GM12878 (cell line): Measurements from ENCODE around the gene UTS2R. TPM values are rescaled to one million over a fixed set of nuclear protein-coding genes. Genes with fewer than 3 reads are reported as not detected.
A peak's percentile ranks its signal among the peaks of the same experiment; 100 is the strongest.

Source experiments
- ATAC-seq: fragments of 200-7000 bp; cut with Tn5 transposase; 3 replicates; pipeline ENCODE4 v1.9.1; 2020; ENCODE audit warnings: mild to moderate bottlenecking, moderate library complexity
- BruUV-seq: library from RNA; stranded (reverse); fragments of 400-500 nt; replicated peaks from 2 replicates; lab custom pipeline; 2021; lab: Mats Ljungman, UMichigan
- CTCF ChIA-PET: fragments of 300-600 bp; sonication (Branson Sonifier 250); formaldehyde crosslinking; extraction: SDS; loops from one replicate; lab custom pipeline; 2021; ENCODE audit warnings: inconsistent platforms; lab: Yijun Ruan, JAX
- POLR2A ChIA-PET: fragments of 350-600 bp; formaldehyde crosslinking; extraction: SDS; loops from one replicate; lab custom pipeline; 2021; ENCODE audit warnings: inconsistent platforms; lab: Charles Lee
- RAD21 ChIA-PET: fragments of 300-600 bp; sonication (Branson Sonifier 250); formaldehyde crosslinking; loops from one replicate; lab custom pipeline; 2023; ENCODE audit warnings: antibody characterized with exemption; ENCODE audit not compliant: unreplicated experiment; lab: Charles Lee
- SMC1A ChIA-PET: fragments of 300-600 bp; sonication (Branson Sonifier 250); formaldehyde crosslinking; loops from one replicate; lab custom pipeline; 2023; ENCODE audit not compliant: unreplicated experiment, uncharacterized antibody; lab: Charles Lee
- DNase-seq: peaks from one replicate; pipeline ENCODE4 v3.0.0-alpha.2; 2011; ENCODE audit warnings: low read depth, low spot score
- FAIRE-seq: peaks from 3 replicates; lab custom pipeline; 2011; peaks lifted over from hg19 to GRCh38; lab: Jason Lieb, UNC
- H2AFZ ChIP-seq: 2 replicates; pipeline ENCODE4 v1.6.0; 2011; ENCODE audit warnings: low read depth, low read length, control low read depth; ENCODE audit not compliant: control insufficient read depth
- H3K27ac ChIP-seq: 2 replicates; pipeline ENCODE4 v1.5.1; 2011; ENCODE audit warnings: control low read depth; ENCODE audit not compliant: control insufficient read depth, insufficient read depth
- H3K27me3 ChIP-seq, 2 experiments: replicated peaks in 1 of 2; 2 replicates each; pipeline versions ENCODE4 v1.6.0 to v1.6.1; 2011; ENCODE audit warnings: low read length in 1 of 2; ENCODE audit not compliant: control insufficient read depth in 2 of 2, insufficient read depth in 2 of 2
- H3K36me3 ChIP-seq, 2 experiments: 2 replicates each; pipeline ENCODE4 v1.5.1; 2011; ENCODE audit warnings: low read length in 1 of 2; ENCODE audit not compliant: control insufficient read depth in 2 of 2, insufficient read depth in 2 of 2
- H3K4me1 ChIP-seq: 2 replicates; pipeline ENCODE4 v1.6.1; 2011; ENCODE audit warnings: mild to moderate bottlenecking, low read length, moderate library complexity, mixed read lengths; ENCODE audit not compliant: control insufficient read depth, insufficient read depth
- H3K4me2 ChIP-seq: 2 replicates; pipeline ENCODE4 v1.6.0; 2011; ENCODE audit warnings: control low read depth; ENCODE audit not compliant: control insufficient read depth, insufficient read depth
- H3K4me3 ChIP-seq: fragments of 200-600 bp; sonication (generic); 2 replicates; pipeline ENCODE4 v1.5.1; 2016
- H3K79me2 ChIP-seq: 2 replicates; pipeline ENCODE4 v1.6.0; 2011; ENCODE audit warnings: low read length; ENCODE audit not compliant: control insufficient read depth, insufficient read depth
- H3K9ac ChIP-seq: 2 replicates; pipeline ENCODE4 v1.8.0; 2011; ENCODE audit warnings: low read length, control low read depth, mixed read lengths; ENCODE audit not compliant: control insufficient read depth, insufficient read depth
- H3K9me3 ChIP-seq: replicated peaks from 3 replicates; pipeline ENCODE4 v1.5.1; 2011; ENCODE audit warnings: mild to moderate bottlenecking, low read length; ENCODE audit not compliant: control insufficient read depth, insufficient read depth
- H4K20me1 ChIP-seq: 2 replicates; pipeline ENCODE4 v1.6.0; 2011; ENCODE audit not compliant: control insufficient read depth, insufficient read depth
- E2F8 ChIP-seq: fragments of 450-650 bp; IDR thresholded peaks from 2 replicates; pipeline ENCODE4 v1.6.1; 2018; ENCODE audit warnings: mild to moderate bottlenecking, low read depth, moderate library complexity; ENCODE audit not compliant: partially characterized antibody
- POLR2A ChIP-seq: IDR thresholded peaks from 2 replicates; pipeline ENCODE4 v1.6.1; 2011; ENCODE audit warnings: low read depth, mild to moderate bottlenecking, low read length
- TAF1 ChIP-seq: IDR thresholded peaks from 2 replicates; pipeline ENCODE4 v1.6.1; 2011; ENCODE audit warnings: mild to moderate bottlenecking, low read depth, low read length, borderline replicate concordance
- TCF3 ChIP-seq: IDR thresholded peaks from 2 replicates; pipeline ENCODE4 v1.6.1; 2012; ENCODE audit warnings: low read depth, mild to moderate bottlenecking, low read length, borderline replicate concordance; ENCODE audit not compliant: insufficient read depth
- ZNF687 ChIP-seq: fragments of 450-650 bp; IDR thresholded peaks from 2 replicates; pipeline ENCODE4 v1.6.1; 2017; ENCODE audit warnings: mild to moderate bottlenecking, moderate library complexity
- WGBS: methylation state at CpG from one replicate; pipeline ENCODE4 v1.1.6; 2016; ENCODE audit warnings: low lambda C conversion rate; ENCODE audit not compliant: insufficient replicate concordance, insufficient coverage; ENCODE audit errors: missing lambda C conversion rate; 5-methylcytosine and 5-hydroxymethylcytosine counted together
- in situ Hi-C: fragments of 300-500 bp; cut with MboI; formaldehyde crosslinking; loops from 9 replicates; pipeline ENCODE4 v1.14.3; 2018; ENCODE audit warnings: mixed read lengths
- intact Hi-C: fragments of 100-400 bp; cut with micrococcal nuclease; formaldehyde crosslinking; loops from one replicate; pipeline ENCODE4 v1.14.2; 2022; ENCODE audit not compliant: unreplicated experiment
- polyA plus RNA-seq, 11 experiments: library from polyadenylated mRNA; depleted of rRNA in 4 of 11; unstranded in 6 of 11; stranded (reverse) in 5 of 11; fragments of >200 nt; fragmentation: Nextera tagmentation in 4 of 11; fragmentation: Illumina TruSeq in 1 of 11; extraction: Ambion mirVana in 4 of 11; extraction: Trizol in 1 of 11; gene quantifications; 1 replicate in 1 of 11; 2 replicates in 10 of 11; pipeline versions ENCODE4 v1.2.1 to v1.2.3, GENCODE V29; 2011 to 2016; ENCODE audit warnings: inconsistent platforms in 2 of 11, missing spikeins in 2 of 11, low read depth in 1 of 11
- total RNA-seq, 4 experiments: library from RNA; depleted of rRNA in 3 of 4; stranded (reverse); fragments of >200 nt in 3 of 4; fragmentation: Illumina TruSeq in 1 of 4; extraction: Trizol in 1 of 4; gene quantifications; 2 replicates each; pipeline versions ENCODE4 v1.2.1 to v1.2.3, GENCODE V29; 2013 to 2021

The UTS2R gene
- total and polyA plus RNA-seq, 10 of the 15 experiments (the other 5 are each of a cell fraction or from before 2014, with no cell fraction given), result 0.04 to 0.36 (median 0.11) TPM; not detected in 6

- H3K4me2 ChIP-seq, result no peak overlapping the region
- no peaks in the 10 kb centered on the region for H3K9me3 ChIP-seq
- ATAC-seq (no peak), FAIRE-seq (no peak), DNase-seq (no peak)
- in situ Hi-C loops (no loop called here), intact Hi-C loops (no loop called here)
- H3K9ac ChIP-seq, result no peak overlapping the region
- no peaks in the 10 kb centered on the region for H4K20me1 ChIP-seq
- no peak overlapping the region for H3K27ac ChIP-seq
- TF ChIP-seq ZNF687, result no peak
- no peak for TF ChIP-seq E2F8
- no peak for TF ChIP-seq TCF3
- TF ChIP-seq POLR2A, result peak; percentile 44; the same call in 1 of the 2 replicates
- TF ChIP-seq TAF1, result no peak
- no peak overlapping the region for H3K4me3 ChIP-seq
- H3K36me3 ChIP-seq, result no peaks in the 10 kb centered on the region; a peak in 2 of 4 replicates
- no peaks in the 10 kb centered on the region for H3K4me1 ChIP-seq
- no peaks in the 10 kb centered on the region for H3K79me2 ChIP-seq
- ChIA-PET SMC1A (interaction anchor here (1.0 kb wide), 1 partner anchor 23 kb away, joined by 3 read pairs; no protein-coding TSS in a partner anchor), CTCF (no interaction called here), POLR2A (no interaction called here), RAD21 (no interaction called here)
- no peak overlapping the region for H2AFZ ChIP-seq
- H3K27me3 ChIP-seq, result no peaks in the 10 kb centered on the region
- 89% methylated on average over 27 of the region's 34 CpGs for WGBS
- no TSS peak for BruUV-seq
Measured at GRCh38 chr17:82390015-82390859, 18.7 kb downstream of the UTS2R start.
